ENCODE data around the gene MRNIP. TPM values are rescaled to one million over a fixed set of nuclear protein-coding genes. Genes with fewer than 3 reads are reported as not detected.
"Not testable (repeated sequence)": the region's sequence is repeated elsewhere in the genome, so short reads cannot be mapped to it uniquely, and the experiment has no call there.

MRNIP gene
- total and polyA plus RNA-seq, 2 of the 8 experiments (the other 6 are each of a cell fraction or from before 2014, with no cell fraction given): 29.6 TPM

- no peak for TF ChIP-seq YY1 (IDR thresholded peaks at IDR 0.05; ENCODE audit: low read depth, low read length)
- no peak for TF ChIP-seq SP1 (IDR thresholded peaks at IDR 0.05; ENCODE audit: low read depth, low read length)
- no peak for TF ChIP-seq SP2 (IDR thresholded peaks at IDR 0.05; ENCODE audit: low read length)
- no peak for TF ChIP-seq CHD1 (IDR thresholded peaks at IDR 0.05; ENCODE audit: low read depth, low read length)
- no peak for TF ChIP-seq POLR2A (IDR thresholded peaks at IDR 0.05; ENCODE audit: control extremely low read depth in 1 of 2, low read depth in 2 of 2, low read length in 2 of 2)
- TF ChIP-seq GTF2F1 (IDR thresholded peaks at IDR 0.05; ENCODE audit: borderline replicate concordance, low read depth, low read length): no peak
- no peak for TF ChIP-seq KDM1A (IDR thresholded peaks at IDR 0.05; ENCODE audit: borderline replicate concordance, low read length)
Observed at GRCh38 chr5:179791881-179792611, 66.6 kb downstream of the MRNIP start (continued).

GRCh38 chr5:179789278-179789677 lies 69.3 kb downstream of the MRNIP start:
- H3K27me3 ChIP-seq (replicated peaks in 1 of 4; ENCODE audit: control insufficient read depth in 3 of 4, extremely low read depth in 1 of 4, insufficient read depth in 3 of 4, low read length in 3 of 4); H4K8ac ChIP-seq (ENCODE audit: extremely low read depth, insufficient read depth, low read length); H4K91ac ChIP-seq (replicated peaks; ENCODE audit: insufficient read length, low read length); DNase-seq (ENCODE audit: low read depth in 1 of 2, low spot score in 2 of 2); H3K79me1 ChIP-seq (ENCODE audit: low read depth, low read length); H3K23ac ChIP-seq (ENCODE audit: insufficient read length); H3K36me3 ChIP-seq (ENCODE audit: control insufficient read depth in 2 of 4, insufficient read depth in 4 of 4, low read length in 3 of 4); H3K56ac ChIP-seq (replicated peaks; ENCODE audit: insufficient read length, low read depth, low read length); H3K4me1 ChIP-seq (replicated peaks in 1 of 4; ENCODE audit: control insufficient read depth in 3 of 4, insufficient read depth in 4 of 4, low read length in 3 of 4); H3K79me2 ChIP-seq (ENCODE audit: control insufficient read depth in 1 of 2, insufficient read depth in 2 of 2, low read length in 2 of 2); FAIRE-seq; H3K4ac ChIP-seq (replicated peaks; ENCODE audit: insufficient read length, low read depth, low read length); H3K4me2 ChIP-seq (ENCODE audit: insufficient read depth in 1 of 2, low read depth in 2 of 2, low read length in 2 of 2); H3K14ac ChIP-seq (ENCODE audit: insufficient read length); H2BK15ac ChIP-seq (ENCODE audit: low read length); H2BK12ac ChIP-seq (ENCODE audit: low read depth, low read length); H4K5ac ChIP-seq (ENCODE audit: insufficient read length, low read depth, low read length); H2AFZ ChIP-seq (ENCODE audit: low read length); H3K4me3 ChIP-seq (ENCODE audit: extremely low read depth in 1 of 4, insufficient read depth in 2 of 4, low read depth in 3 of 4, low read length in 4 of 4); H2BK120ac ChIP-seq (replicated peaks; ENCODE audit: low read depth, low read length); H3K27ac ChIP-seq (ENCODE audit: low read depth, low read length); H3K9me3 ChIP-seq (ENCODE audit: insufficient read depth in 2 of 2, low read depth in 1 of 2, low read length in 1 of 2); H3K23me2 ChIP-seq (ENCODE audit: low read depth, low read length); H3K9ac ChIP-seq (replicated peaks in 1 of 4; ENCODE audit: extremely low read depth in 1 of 4, low read depth in 3 of 4, low read length in 3 of 4); H4K20me1 ChIP-seq (replicated peaks in 1 of 2; ENCODE audit: control insufficient read depth in 1 of 2, insufficient read depth in 2 of 2, low read length in 2 of 2); H2AK5ac ChIP-seq (ENCODE audit: low read depth, low read length); H2BK5ac ChIP-seq (ENCODE audit: low read depth, low read length); H3K18ac ChIP-seq (ENCODE audit: extremely low read depth, low read length); H2BK20ac ChIP-seq (ENCODE audit: low read length): not testable (repeated sequence)
- ChIA-PET POLR2A (ENCODE audit: partially characterized antibody) (interaction anchor here (0.9 to 2.3 kb wide), 5 partner anchors 10 to 56 kb away, joined by 3 to 5 read pairs (median 3); partner anchors contain the start of gene SQSTM1), CTCF (ENCODE audit: partially characterized antibody) (interaction anchor here (0.9 to 1.4 kb wide), 3 partner anchors 12 to 21 kb away, joined by 3 to 5 read pairs (median 4); no protein-coding TSS in a partner anchor)
- WGBS, 2 experiments (ENCODE audit: extremely low coverage in 1 of 2, insufficient coverage in 1 of 2, insufficient read length in 1 of 2, insufficient replicate concordance in 2 of 2, low coverage in 1 of 2, low lambda C conversion rate in 2 of 2, missing lambda C conversion rate in 1 of 2): 94% methylated on average over 9 of the region's 9 CpGs; no CpG with 5 or more reads in 1 of the 2 experiments

Measured in H1 (cell line).